ENCODE data around the gene FHIT.

The FHIT gene

GRCh38 chr3:59894425-59895121 lies 1356.7 kb downstream of the FHIT start:
- H3K27ac ChIP-seq (ENCODE audit: low read depth, low read length) = no peak overlapping the region
- H3F3A ChIP-seq (ENCODE audit: insufficient read depth) = no peaks in the 10 kb centered on the region
- no peaks in the 10 kb centered on the region for H3K79me2 ChIP-seq (ENCODE audit: insufficient read depth, low read length)
- no peak overlapping the region for H3K4me3 ChIP-seq (ENCODE audit: insufficient read depth, low read length, poor library complexity, severe bottlenecking)
- H4K20me1 ChIP-seq (ENCODE audit: low read depth, low read length) = no peaks in the 10 kb centered on the region
- no peaks in the 10 kb centered on the region for H3K36me3 ChIP-seq (ENCODE audit: low read length)
- no peak overlapping the region for H3K9ac ChIP-seq (ENCODE audit: low read length)
- no peaks in the 10 kb centered on the region for H3K27me3 ChIP-seq (ENCODE audit: low read length)
- H2AFZ ChIP-seq (ENCODE audit: low read depth, low read length, severe bottlenecking) = no peak overlapping the region
- no peak for TF ChIP-seq EZH2phosphoT487 (conservative IDR thresholded peaks at IDR 0.05; ENCODE audit: low read length)
- TF ChIP-seq CTCF (IDR thresholded peaks at IDR 0.05; ENCODE audit: insufficient read depth, low read length, poor library complexity, severe bottlenecking) = no peak
- H3K4me2 ChIP-seq (ENCODE audit: low read depth, low read length, poor library complexity, severe bottlenecking) = no peak overlapping the region
- no peaks in the 10 kb centered on the region for H3K9me2 ChIP-seq (replicated peaks; ENCODE audit: insufficient read depth, low read length)
- no peaks in the 10 kb centered on the region for H3K9me3 ChIP-seq (ENCODE audit: insufficient read depth, low read length)

- Histone ChIP-seq H3K27me3 (ENCODE audit: low read length) (no peaks in the 10 kb centered on the region), H2AFZ (ENCODE audit: low read depth, low read length, severe bottlenecking) (no peak overlapping the region), H3K4me2 (ENCODE audit: low read depth, low read length, poor library complexity, severe bottlenecking) (no peak overlapping the region), H3K79me2 (ENCODE audit: insufficient read depth, low read length) (no peaks in the 10 kb centered on the region), H3K9me2 (replicated peaks; ENCODE audit: insufficient read depth, low read length) (no peaks in the 10 kb centered on the region), H3K4me3 (ENCODE audit: insufficient read depth, low read length, poor library complexity, severe bottlenecking) (no peak overlapping the region), H3K9me3 (ENCODE audit: insufficient read depth, low read length) (no peaks in the 10 kb centered on the region), H3K36me3 (ENCODE audit: low read length) (no peaks in the 10 kb centered on the region), H3K9ac (ENCODE audit: low read length) (no peak overlapping the region), H3K27ac (ENCODE audit: low read depth, low read length) (no peak overlapping the region), H3F3A (ENCODE audit: insufficient read depth) (no peaks in the 10 kb centered on the region), H4K20me1 (ENCODE audit: low read depth, low read length) (no peaks in the 10 kb centered on the region)
- TF ChIP-seq CTCF (IDR thresholded peaks at IDR 0.05; ENCODE audit: insufficient read depth, low read length, poor library complexity, severe bottlenecking) (no peak), EZH2phosphoT487 (conservative IDR thresholded peaks at IDR 0.05; ENCODE audit: low read length) (no peak)
Observed at GRCh38 chr3:59890639-59891038, 1360.6 kb downstream of the FHIT start.

GRCh38 chr3:59886790-59887189 lies 1364.5 kb downstream of the FHIT start:
- TF ChIP-seq CTCF (IDR thresholded peaks at IDR 0.05; ENCODE audit: insufficient read depth, low read length, poor library complexity, severe bottlenecking) (no peak), EZH2phosphoT487 (conservative IDR thresholded peaks at IDR 0.05; ENCODE audit: low read length) (no peak)
- no peaks in the 10 kb centered on the region for H3K27me3 ChIP-seq (ENCODE audit: low read length)
- no peaks in the 10 kb centered on the region for H3K36me3 ChIP-seq (ENCODE audit: low read length)
- no peak overlapping the region for H3K9ac ChIP-seq (ENCODE audit: low read length)
- no peaks in the 10 kb centered on the region for H3K79me2 ChIP-seq (ENCODE audit: insufficient read depth, low read length)
- no peaks in the 10 kb centered on the region for H3F3A ChIP-seq (ENCODE audit: insufficient read depth)
- H3K4me3 ChIP-seq (ENCODE audit: insufficient read depth, low read length, poor library complexity, severe bottlenecking) = no peak overlapping the region
- no peaks in the 10 kb centered on the region for H4K20me1 ChIP-seq (ENCODE audit: low read depth, low read length)
- H3K4me2 ChIP-seq (ENCODE audit: low read depth, low read length, poor library complexity, severe bottlenecking) = no peak overlapping the region
- no peaks in the 10 kb centered on the region for H3K9me2 ChIP-seq (replicated peaks; ENCODE audit: insufficient read depth, low read length)
- H3K9me3 ChIP-seq (ENCODE audit: insufficient read depth, low read length) = no peaks in the 10 kb centered on the region
- no peak overlapping the region for H2AFZ ChIP-seq (ENCODE audit: low read depth, low read length, severe bottlenecking)
- no peak overlapping the region for H3K27ac ChIP-seq (ENCODE audit: low read depth, low read length)
